Measurements from ENCODE around the gene ZNF768.
"Not testable (repeated sequence)": the region's sequence is repeated elsewhere in the genome, so short reads cannot be mapped to it uniquely, and the experiment has no call there.

ZNF768 gene

DNA sequence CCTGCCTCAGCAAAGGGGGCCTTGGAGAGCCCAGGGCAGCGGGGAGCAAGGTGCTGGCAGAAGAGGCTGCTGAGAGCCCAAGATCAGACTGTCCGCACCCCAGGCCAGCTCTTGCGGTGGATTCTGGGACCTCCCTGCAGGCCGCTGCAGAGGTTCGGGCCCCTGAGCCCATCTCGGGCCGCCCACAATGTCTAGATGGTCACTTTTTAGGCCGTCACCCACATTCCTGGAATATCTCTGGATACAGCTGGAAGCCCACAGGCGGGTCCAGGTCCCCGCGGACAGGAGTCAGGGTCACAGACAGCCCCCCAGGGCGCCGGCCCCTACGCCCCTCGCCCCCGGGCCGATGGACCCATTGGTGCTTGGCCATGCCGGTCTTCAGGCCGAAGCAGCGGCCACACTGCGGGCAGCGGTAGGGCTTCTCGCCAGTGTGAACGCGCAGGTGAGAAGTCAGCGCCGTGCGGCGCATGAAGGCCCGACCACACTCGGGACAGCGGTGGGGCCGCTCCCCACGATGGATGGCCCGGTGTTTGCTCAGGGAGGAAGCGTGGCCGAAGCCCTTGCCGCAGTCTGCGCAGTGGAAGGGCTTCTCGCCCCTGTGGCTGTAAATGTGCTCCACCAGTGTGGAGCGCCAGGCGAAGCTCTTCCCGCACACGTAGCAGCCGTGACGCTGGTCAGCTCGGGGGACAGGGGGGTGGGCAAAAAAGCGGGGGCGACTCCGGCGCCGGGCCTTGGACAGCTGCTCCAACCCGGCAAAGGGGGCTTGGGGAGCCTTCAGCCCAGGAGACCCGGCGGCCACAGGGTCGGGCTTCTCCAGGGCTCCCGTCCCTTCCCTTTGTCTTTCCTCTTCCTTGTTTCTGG is 6.1 kb upstream of the ZNF768 start:
- DNase-seq: no peak

DNA sequence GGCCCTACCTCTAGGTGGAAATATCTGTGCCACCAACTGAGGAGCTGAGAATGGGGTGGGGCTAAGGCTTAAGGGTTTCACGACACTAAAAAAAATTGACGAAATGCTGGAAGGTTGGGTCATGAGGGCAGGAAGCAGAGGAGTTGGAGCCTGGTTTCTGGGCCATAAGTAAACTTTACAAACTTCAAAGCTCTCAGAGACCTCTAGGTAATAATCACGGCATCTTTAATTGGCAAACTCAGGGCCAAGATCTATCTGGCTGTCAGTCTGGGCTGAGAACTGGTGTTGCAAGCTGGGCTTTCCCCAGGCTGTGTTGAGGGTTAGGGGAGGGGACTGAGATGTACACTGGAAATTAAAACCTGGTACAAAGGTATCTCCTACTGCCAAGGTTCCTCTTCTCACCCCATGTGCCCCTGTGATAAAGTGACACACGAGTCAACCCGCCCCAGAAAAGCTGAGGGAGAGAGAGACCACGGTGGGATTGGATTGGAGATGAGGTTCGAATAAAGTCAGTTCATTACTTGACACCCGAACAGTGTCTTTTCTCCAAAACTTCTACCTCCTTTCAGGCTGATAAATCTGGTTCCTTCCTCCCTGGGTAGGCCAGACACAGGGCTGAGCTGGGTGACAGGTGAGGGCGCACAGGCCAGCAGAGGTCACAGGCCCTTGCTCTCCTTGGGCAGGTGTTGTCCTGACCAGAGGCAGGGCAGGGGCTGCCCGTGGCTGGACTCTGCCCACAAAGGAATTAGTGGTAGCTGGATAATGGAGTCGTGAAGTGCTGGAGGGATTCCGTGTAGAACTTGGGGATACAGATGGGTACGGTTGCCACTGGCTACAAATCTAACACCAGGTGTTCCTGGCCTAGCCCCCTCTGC is 4.0 kb upstream of the ZNF768 start:
- no peak for DNase-seq

DNA sequence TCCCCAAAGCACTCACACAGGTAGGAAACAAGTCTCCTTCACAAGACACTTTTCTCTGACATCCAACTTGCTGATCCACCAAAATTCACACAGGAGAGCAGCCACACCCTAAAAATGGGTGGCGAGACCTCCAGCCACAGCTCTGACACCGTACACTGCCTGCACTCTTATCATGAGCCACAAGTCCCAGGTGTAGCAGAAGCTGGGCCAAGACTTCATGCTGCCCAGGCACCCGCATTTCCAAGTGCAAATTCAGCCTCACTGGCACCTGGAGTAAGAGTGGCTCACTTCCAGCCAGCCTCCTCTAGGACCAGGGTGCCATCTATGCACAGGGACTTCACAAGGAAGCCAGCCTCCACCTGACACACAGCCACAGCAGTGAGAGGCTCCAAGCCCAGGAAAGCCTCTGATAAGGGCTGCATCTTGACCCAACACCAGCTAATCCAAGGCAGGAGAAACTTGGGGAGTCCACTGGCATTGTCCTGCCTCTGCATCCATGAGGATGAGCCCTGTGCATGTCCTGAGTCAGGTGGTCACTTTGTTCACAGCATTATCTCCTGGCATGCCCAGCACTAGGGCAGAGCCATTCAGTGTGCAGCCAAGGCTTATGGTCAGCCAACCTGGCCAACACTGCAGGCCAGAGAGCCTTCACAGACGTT is 2.6 kb upstream of the ZNF768 start:
- no peak for DNase-seq

DNA sequence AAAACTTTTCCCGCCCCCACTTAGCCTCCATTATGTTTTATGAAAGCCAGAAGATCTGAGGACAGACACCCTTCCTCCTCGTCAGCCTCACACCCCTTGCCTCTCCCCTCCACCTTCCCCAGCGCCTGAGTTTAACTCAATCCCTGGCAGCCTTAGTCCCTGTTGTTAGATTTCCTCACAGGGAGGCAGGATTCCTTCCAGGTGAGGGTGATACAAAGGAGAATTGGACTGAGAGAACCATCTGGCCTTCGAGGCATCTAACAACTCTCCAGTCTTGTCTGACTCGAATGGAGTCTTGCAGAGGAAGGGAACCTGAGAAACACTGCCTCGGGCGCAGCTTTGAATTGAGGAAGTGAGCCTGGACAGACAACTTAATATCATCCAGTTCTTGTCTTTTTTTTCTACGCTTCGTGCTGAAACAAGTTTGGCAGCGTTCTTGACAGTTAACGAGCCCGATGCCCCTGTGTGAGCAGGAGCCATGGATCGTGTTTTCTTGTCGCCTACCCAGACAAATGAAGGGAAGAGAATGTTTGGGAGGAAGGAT is 1.3 kb upstream of the ZNF768 start:
- DNase-seq: peak; percentile 65

DNA sequence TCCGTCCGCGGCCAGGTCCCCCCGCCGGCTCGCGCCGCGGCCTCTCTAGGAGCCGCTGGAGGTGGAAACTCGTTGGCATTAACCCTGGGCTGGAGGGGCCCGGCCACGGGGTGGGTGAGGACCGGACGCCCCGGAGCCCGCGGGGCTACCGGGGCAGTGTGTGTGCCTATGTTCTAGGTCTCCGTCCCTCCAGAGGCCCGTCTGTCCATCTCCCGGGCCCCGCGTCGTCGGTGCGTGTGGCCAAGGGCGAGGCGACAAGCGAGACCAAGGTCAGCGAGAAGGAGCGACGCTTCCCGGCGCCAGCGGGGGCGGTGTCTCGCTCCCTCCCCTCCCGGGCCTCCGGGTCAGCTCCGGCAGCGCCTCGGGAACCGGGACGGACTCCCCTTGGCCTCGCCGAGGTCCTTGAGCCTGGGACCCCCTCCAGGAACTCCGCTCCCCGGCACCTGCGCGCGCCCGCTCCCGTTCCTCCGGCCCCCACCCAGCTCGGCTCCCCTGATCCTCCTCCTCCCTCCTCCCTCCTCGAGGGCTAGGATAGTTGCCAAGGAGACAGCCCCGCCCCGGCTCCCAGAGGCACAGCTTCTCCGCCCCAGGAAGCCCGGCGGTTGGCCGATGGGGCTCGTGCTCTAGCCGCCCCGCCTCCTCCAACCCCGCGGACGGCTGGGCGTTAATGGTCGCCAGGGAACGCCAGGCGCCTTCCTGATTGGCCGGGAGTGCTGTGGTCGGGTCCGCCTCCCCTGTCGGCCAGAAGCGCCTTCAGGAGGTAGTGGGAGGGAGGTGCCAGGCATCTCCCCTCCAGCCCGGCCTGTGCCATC is 663 bp upstream of the ZNF768 start:
- peak; percentile 97 for DNase-seq

DNA sequence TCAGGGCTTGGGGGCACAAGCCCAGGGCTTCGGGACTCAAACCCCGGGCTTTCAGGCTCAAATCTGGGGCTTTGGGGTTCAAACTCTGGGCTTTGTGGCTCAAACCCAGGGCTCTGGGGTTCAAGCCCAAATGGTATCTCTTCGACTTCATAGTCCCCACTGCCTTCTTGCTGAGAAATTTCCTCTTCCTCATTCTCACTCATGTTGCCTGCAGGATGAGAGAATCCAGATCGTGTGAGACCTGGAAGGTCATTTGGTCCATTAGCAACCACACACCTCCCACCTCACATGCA is 576 bp downstream of the ZNF768 start:
- no peak for DNase-seq

DNA sequence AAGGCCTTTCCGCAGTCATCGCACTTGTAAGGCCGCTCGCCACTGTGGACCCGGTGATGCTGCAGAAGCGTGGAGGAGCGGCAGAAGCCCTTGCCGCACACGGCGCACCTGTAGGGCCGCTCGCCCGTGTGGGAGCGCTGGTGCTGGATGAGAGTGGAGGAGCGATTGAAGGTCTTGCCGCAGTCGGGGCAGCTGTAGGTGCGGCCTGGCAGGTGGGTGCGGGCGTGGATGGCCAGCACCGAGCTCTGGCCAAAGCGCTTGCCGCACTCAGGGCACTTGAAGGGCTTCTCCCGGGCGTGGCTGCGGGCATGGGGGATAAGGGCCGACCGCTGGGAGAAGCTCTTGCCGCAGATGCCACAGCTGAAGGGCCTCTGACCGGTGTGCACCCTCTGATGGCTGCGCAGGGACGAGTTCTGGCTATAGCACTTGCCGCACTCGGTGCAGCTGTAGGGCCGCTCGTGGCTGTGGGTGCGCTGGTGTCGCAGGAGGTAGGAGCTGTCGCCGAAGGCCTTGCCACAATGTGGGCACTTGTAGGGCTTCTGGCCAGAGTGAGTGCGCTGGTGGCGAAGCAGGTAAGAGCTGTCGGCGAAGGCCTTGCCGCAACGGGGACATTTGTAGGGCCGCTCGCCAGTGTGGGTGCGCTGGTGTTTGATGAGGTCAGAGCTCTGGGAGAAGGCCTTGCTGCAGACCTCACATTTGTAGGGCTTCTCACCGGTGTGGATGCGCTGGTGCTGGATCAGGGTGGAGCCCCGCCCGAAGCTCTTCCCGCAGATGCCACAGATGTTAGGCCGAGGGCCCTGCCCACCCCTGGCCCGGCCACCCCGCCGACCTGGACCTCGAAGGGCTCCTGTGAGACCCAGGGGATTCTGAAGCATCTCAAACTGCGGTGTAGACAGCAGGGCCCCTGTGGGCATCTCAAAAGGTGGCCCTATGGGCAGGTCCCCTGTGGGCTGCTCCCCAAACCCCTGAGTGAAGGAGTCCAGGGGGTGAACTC is 1.5 kb downstream of the ZNF768 start:
- no peak for DNase-seq

DNA sequence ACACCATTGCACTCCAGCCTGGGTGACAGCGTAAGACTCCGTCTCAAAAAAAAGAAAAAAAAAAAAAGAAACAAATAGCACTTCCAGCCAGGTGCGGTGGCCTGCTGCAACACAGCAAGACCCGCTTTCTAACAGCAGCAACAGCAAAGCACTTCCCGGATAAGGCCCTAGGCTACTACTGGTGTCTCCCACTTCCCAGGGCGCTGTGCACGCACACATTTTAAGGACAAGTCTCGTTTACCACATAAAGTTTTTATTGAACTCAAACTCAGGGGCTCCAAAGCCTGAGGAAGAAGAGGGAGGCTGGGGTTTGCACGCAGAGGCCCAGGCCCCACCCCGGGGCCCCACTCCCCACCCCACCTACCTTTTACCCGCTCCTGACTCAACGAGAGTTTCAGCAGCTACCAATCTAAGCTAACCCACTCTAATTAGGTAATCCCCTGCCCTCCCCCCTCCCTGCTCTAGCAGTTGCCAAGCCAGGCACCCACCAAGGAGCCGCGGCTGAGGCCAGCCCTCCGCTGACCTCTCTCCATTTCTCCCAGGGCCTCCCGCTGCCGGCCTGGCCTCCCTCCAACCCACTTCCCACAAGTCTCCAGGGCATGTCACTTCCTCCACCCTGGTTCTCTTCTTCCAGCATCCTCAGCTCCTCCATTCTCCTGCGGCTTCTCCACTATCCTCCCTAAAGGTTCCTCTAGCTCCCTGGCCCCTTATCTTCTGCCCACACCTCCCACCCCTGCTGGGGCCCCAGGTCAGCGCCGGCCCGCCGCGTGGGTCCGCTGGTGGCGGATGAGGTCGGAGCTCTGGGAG is 2.4 kb downstream of the ZNF768 start:
- no peak for DNase-seq

DNA sequence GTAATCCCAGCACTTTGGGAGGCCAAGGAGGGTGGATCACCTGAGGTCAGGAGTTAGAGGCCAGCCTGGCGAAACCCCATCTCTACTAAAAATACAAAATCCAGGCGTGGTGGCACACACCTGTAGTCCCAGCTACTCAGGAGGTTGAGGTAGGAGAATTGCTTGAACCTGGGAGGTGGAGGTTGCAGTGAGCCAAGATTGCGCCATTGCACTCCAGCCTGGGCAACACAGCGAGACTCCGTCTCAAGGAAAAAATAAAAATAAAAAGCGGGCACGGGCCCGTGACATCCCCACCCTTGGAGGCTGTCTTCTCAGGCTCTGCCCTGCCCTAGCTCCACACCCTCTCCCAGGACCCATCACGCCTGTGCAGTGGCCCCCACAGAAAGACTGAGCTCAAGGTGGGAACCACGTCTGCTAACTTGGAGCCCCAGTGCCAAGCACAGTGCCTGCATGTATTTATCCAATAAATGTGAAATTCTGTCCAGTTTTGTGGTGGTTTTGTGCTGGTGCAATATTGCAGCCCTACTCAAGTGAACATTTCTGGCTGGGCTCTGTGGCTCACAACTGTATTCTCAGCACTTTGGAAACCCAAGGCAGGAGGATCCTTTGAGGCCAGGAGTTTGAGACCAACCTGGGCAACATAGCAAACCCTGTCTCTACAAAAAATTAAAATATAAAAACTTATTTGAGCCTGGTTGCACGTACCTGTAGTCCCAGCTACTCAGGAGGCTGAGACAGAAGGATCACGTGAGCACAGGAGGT is 3.5 kb downstream of the ZNF768 start:
- DNase-seq: not testable (repeated sequence)

DNA sequence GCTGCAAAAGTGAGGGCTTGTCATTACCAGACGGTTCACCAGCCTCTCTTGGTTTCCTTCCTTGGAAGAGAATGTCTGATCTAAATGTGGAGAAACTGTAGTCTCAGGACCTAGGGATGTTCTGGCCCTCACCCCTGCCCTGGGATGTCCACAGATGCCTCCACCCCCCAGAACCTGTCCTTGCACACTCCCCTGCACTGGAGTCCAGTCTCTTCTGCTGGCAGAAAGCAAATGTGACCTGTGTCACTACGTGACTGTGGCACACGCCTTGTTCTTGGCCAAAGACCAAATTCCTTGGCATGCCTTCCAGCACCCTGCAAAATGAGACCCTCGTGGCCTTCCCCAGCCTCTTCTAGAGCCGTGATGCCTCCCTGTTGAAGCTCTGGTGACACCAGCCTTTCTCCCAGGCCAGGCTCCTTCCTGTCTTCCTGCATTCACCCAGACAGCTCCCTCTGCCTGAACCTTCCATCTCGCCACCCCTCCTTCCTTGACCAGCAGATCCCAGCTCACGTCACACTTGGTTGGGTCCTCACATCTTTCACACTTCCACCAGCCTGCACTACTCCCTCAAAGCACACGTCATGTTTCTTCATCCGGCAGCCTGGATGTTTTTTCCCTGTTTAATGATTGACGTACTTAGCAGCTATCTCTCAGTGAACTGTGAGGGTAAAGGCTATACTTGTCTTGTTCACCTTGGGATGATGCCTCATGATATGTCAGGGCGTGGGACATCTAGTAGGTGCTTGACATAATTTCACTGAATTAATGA is 4.3 kb downstream of the ZNF768 start:
- no peak for DNase-seq

DNA sequence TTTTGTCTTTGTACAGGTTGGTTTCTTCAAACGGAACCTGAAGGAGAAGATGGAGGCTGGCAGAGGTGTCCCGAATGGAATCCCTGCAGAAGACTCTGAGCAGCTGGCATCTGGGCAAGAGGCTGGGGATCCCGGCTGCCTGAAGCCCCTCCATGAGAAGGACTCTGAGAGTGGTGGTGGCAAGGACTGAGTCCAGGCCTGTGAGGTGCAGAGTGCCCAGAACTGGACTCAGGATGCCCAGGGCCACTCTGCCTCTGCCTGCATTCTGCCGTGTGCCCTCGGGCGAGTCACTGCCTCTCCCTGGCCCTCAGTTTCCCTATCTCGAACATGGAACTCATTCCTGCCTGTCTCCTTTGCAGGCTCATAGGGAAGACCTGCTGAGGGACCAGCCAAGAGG is 4.9 kb downstream of the ZNF768 start:
- no peak for DNase-seq

DNA sequence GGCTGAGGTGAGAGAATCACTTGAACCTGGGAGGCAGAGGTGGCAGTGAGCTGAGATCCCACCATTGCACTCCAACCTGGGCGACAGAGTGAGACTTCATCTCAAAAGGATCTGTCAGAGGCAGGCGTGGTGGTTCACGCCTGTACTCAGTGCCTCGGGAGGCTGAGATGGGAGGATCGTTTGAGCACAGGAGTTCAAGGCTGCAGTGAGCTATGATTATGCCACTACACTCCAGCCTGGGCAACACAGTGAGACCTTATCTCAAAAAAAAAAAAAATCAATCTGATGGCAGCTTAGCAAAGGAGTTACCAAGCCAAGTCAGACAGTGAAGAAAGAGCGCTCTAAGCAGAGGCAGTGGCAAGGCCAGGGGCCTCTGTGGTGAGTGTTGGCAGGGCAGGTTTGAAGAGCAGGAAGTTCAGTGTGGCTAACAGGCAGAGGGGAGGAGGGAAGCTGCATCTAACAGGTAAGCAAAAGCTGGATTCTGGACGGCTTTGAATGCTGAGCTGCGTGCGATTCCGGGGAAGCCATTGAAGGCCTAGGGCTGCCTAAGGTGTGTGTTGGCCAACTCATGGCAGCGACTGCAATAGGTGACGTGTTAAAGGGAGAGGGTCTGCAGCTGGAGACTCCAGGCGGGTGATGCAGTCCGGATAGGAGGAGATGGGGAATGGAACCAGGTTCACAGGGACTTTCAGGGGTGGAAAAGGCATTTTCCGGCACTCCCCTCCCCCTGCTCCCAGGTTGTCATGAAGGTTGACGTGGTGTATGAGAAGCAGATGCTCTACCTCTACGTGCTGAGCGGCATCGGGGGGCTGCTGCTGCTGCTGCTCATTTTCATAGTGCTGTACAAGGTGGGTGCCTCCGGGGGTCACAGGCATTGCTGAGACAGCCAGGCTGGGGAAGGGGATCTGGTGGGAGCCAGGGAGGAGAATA is 7.0 kb downstream of the ZNF768 start:
- DNase-seq: no peak

DNA sequence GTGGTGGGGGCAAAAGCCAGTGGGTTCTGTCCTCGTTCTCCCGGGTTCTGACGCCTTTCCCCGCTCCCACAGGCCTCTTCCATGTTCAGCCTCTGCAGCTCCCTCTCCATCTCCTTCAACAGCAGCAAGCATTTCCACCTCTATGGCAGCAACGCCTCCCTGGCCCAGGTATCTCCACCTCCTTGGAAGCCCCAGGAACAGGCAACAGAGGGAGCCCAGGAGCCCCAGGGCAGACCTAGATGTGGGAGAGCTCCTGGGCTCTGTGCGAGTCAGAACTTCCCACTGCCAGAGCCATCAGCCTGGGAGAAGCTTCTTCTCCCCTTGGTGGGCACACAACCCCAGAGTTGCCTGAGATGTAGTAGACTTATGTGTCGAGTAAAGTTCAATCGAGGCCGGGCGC is 7.8 kb downstream of the ZNF768 start:
- DNase-seq: no peak

DNA sequence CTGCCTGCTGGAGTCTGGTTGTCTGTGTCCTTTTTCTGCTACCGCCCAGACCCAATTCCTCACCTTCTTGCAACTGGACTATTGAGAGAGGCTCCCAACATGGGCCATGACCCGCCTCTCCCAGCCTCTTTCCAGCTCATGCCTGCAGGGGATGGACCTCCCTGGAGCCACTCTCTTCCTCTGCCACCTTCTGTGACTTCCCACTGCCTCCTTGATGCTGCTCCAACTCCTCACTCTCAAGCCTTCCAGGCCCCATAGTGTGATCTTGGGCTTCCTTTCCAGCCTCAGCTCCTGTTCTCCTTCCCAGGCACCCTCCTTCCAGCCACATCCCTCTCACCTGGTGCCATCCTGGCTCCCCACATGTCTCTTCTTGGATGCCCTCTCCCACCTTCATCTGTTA is 11.1 kb downstream of the ZNF768 start:
- no peak for DNase-seq

DNA sequence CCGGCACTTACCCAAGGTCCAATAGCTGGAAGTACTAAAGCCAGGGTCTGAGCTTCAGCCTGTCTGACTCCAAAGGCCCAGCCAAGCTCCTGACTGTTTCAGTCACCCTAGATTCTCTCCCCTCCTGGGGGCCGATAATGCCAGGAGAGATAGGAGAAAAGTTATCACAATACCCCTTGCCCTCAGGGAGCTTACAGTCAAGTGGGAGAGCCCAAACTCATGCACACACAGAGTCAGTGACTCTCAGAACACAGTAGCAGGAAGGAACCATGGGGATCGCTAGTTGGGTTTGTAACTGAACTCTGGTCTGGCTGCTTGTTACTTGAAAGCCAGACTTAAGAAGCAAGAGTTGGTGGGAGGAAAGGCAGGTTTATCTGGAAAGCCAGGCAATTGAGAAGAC is 14.9 kb downstream of the ZNF768 start:
- no peak for DNase-seq

DNA sequence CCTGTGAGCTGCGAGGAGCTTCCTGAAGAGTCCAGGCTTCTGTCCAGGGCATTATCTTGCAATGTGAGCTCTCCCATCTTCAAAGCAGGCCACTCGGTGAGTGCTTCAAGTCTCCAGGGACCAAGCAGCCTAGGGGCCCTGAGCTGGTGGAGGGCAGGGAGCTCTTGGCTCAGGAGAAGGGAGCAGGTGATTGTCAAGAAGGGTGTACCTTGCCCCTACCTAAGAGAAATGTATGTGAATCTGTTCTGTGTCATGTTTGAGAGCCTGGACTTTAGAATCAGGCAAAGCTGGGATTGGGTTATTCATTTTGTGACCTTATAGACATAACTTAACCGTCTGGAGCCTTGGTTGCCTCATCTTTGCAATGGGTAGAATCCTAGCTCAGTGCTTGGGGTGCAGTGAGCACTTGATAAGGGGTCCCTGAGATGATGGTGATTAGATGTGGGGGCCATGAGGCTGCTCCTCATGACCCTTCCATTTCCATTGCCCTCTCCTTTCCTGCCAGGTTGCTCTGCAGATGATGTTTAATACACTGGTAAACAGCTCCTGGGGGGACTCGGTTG is 15.9 kb downstream of the ZNF768 start:
- DNase-seq: no peak

DNA sequence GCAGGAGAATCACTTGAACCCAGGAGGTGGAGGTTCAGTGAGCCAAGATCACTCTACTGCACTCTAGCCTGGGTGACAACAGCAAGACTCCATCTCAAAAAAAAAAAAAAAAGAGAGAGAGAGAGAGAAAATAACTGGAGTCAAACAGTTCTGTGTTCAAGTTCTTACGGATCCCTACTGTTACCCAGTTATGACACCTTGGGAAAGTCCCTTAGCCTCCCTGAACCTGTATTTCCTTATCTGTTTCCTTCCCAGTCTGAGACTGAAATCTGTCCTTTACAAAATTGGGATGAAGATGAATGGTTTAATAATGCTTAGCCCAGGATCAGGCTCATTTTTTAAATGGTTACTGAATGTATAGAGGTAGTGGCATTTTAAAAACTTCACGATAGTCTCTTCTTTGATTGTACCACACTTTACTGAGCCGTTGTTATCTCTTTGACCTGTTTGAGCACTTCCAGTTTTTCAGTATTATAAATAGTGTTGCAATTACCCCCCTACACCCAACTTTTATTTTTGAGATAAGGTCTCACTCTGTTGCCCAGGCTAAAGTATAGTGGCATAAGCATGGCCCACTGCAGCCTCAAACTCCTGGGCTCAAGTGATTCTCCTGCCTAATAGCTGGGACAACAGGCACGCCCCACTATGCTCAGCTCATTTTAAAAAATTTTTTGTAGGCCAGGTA is 17.1 kb downstream of the ZNF768 start:
- no peak for DNase-seq
